HUES6 (cell line): ENCODE data around the gene GGT5.
A peak's percentile ranks its signal among the peaks of the same experiment; 100 is the strongest.
"Not testable (repeated sequence)": the region's sequence is repeated elsewhere in the genome, so short reads cannot be mapped to it uniquely, and the experiment has no call there.

ENCODE experiments used
- H3K27ac ChIP-seq: 2 replicates; pipeline ENCODE4 v1.7.0; 2013; ENCODE audit warnings: low read depth, mild to moderate bottlenecking, low read length, inconsistent platforms
- H3K27me3 ChIP-seq: 2 replicates; pipeline ENCODE4 v1.6.1; 2013; ENCODE audit warnings: low read length; ENCODE audit not compliant: control insufficient read depth, insufficient read depth
- H3K36me3 ChIP-seq: 2 replicates; pipeline ENCODE4 v1.6.1; 2013; ENCODE audit warnings: low read length; ENCODE audit not compliant: control insufficient read depth, insufficient read depth
- H3K4me1 ChIP-seq: 2 replicates; pipeline ENCODE4 v1.6.1; 2013; ENCODE audit warnings: low read length; ENCODE audit not compliant: control insufficient read depth, insufficient read depth
- H3K4me3 ChIP-seq: 2 replicates; pipeline ENCODE4 v1.5.1; 2013; ENCODE audit warnings: low read depth, low read length
- H3K9ac ChIP-seq: one replicate; pipeline ENCODE4 v1.6.1; 2013; ENCODE audit warnings: mild to moderate bottlenecking, low read length
- H3K9me3 ChIP-seq: 2 replicates; pipeline ENCODE4 v1.6.1; 2013; ENCODE audit warnings: low read depth, low read length; ENCODE audit not compliant: control insufficient read depth, insufficient read depth

GGT5 gene

GRCh38 chr22:24210409-24210808 is 34.5 kb downstream of the GGT5 start:
- H3K9ac ChIP-seq, H3K4me3 ChIP-seq, H3K36me3 ChIP-seq, H3K27ac ChIP-seq, H3K27me3 ChIP-seq, H3K9me3 ChIP-seq: not testable (repeated sequence)
- H3K4me1 ChIP-seq = peaks cover 22% of the 10 kb centered on the region

GRCh38 chr22:24209687-24210086 is 35.2 kb downstream of the GGT5 start:
- Histone ChIP-seq H3K27me3 (no peaks in the 10 kb centered on the region), H3K27ac (no peak overlapping the region), H3K36me3 (no peaks in the 10 kb centered on the region), H3K4me3 (no peak overlapping the region), H3K4me1 (peaks cover 20% of the 10 kb centered on the region), H3K9ac (no peak overlapping the region), H3K9me3 (peaks cover 4% of the 10 kb centered on the region)

- Histone ChIP-seq H3K9ac (no peak overlapping the region), H3K4me3 (no peak overlapping the region), H3K27me3 (no peaks in the 10 kb centered on the region), H3K4me1 (peaks cover 20% of the 10 kb centered on the region), H3K9me3 (peaks cover 8% of the 10 kb centered on the region), H3K27ac (no peak overlapping the region), H3K36me3 (no peaks in the 10 kb centered on the region)
Observed at GRCh38 chr22:24209016-24209415, 35.9 kb downstream of the GGT5 start.

GRCh38 chr22:24208012-24208749 is 36.7 kb downstream of the GGT5 start:
- no peak overlapping the region for H3K4me3 ChIP-seq
- peaks cover 11% of the 10 kb centered on the region for H3K9me3 ChIP-seq
- H3K36me3 ChIP-seq = no peaks in the 10 kb centered on the region
- peak overlapping the region; percentile 62 for H3K27ac ChIP-seq
- no peaks in the 10 kb centered on the region for H3K27me3 ChIP-seq
- H3K4me1 ChIP-seq = peaks cover 20% of the 10 kb centered on the region
- peak overlapping the region; percentile 40 for H3K9ac ChIP-seq

- H3K4me3 ChIP-seq = no peak overlapping the region
- peak overlapping the region; percentile 62 for H3K27ac ChIP-seq
- peaks cover 20% of the 10 kb centered on the region for H3K4me1 ChIP-seq
- H3K9ac ChIP-seq = peak overlapping the region; percentile 44
- peaks cover 11% of the 10 kb centered on the region for H3K9me3 ChIP-seq
- H3K36me3 ChIP-seq = no peaks in the 10 kb centered on the region
- no peaks in the 10 kb centered on the region for H3K27me3 ChIP-seq
Observed at GRCh38 chr22:24207264-24208011, 37.4 kb downstream of the GGT5 start.

GRCh38 chr22:24206460-24207263 is 38.2 kb downstream of the GGT5 start:
- Histone ChIP-seq H3K27ac (peak overlapping the region; percentile 84; the same call in 1 of the 2 replicates), H3K9me3 (peaks cover 11% of the 10 kb centered on the region), H3K9ac (peak overlapping the region; percentile 62), H3K4me1 (peaks cover 23% of the 10 kb centered on the region)
- not testable (repeated sequence) for H3K36me3 ChIP-seq, H3K27me3 ChIP-seq, H3K4me3 ChIP-seq

- Histone ChIP-seq H3K36me3 (no peaks in the 10 kb centered on the region), H3K9ac (no peak overlapping the region), H3K27ac (peak overlapping the region; percentile 8; the same call in 1 of the 2 replicates), H3K9me3 (peaks cover 11% of the 10 kb centered on the region), H3K4me1 (peaks cover 23% of the 10 kb centered on the region), H3K4me3 (no peak overlapping the region), H3K27me3 (no peaks in the 10 kb centered on the region)
Observed at GRCh38 chr22:24205438-24206195, 39.3 kb downstream of the GGT5 start.

- H3K9ac ChIP-seq = not testable (repeated sequence)
- peaks cover 23% of the 10 kb centered on the region for H3K4me1 ChIP-seq
Observed at GRCh38 chr22:24203856-24204255, 41.0 kb downstream of the GGT5 start.

GRCh38 chr22:24201681-24202614 is 42.9 kb downstream of the GGT5 start:
- Histone ChIP-seq H3K9me3 (peaks cover 11% of the 10 kb centered on the region), H3K27me3 (no peaks in the 10 kb centered on the region), H3K36me3 (no peaks in the 10 kb centered on the region), H3K9ac (no peak overlapping the region), H3K4me3 (no peak overlapping the region), H3K4me1 (peaks cover 9% of the 10 kb centered on the region; the same call in 1 of the 2 replicates), H3K27ac (no peak overlapping the region)

More at GRCh38 chr22:24203856-24204255, 41.0 kb downstream of the GGT5 start:
- H3K27ac ChIP-seq, H3K27me3 ChIP-seq, H3K36me3 ChIP-seq, H3K4me3 ChIP-seq: not testable (repeated sequence)
- H3K9me3 ChIP-seq = peaks cover 11% of the 10 kb centered on the region
